Loucy (cell line): ENCODE measurements around the gene PNPLA6.

ENCODE experiments used
- EZH2phosphoT487 ChIP-seq: fragments of 200-600 bp; IDR thresholded peaks from 2 replicates; pipeline ENCODE4 v1.6.1; 2018; ENCODE audit warnings: antibody characterized with exemption, mild to moderate bottlenecking, moderate library complexity, borderline replicate concordance
- TF ChIP-seq, protein P1 (sequence below): fragments of 200-600 bp; sonication (generic); conservative IDR thresholded peaks from 2 replicates; pipeline ENCODE4 v1.5.1; 2014; ENCODE audit warnings: mild to moderate bottlenecking, antibody characterized with exemption, low read length

DNA sequence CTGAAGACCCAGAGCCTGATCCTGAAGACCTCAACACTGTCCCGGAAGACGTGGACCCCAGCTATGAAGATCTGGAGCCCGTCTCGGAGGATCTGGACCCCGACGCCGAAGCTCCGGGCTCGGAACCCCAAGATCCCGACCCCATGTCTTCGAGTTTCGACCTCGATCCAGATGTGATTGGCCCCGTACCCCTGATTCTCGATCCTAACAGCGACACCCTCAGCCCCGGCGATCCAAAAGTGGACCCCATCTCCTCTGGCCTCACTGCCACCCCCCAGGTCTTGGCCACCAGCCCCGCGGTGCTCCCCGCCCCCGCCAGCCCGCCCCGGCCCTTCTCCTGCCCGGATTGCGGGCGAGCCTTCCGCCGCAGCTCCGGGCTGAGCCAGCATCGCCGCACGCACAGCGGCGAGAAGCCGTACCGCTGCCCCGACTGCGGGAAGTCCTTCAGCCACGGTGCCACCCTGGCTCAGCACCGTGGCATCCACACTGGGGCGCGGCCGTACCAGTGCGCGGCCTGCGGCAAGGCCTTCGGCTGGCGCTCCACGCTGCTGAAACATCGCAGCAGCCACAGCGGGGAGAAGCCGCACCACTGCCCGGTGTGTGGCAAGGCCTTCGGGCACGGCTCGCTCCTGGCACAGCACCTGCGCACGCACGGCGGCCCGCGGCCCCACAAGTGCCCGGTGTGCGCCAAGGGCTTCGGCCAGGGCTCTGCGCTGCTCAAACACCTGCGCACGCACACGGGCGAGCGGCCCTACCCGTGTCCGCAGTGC lies 16.0 kb upstream of the PNPLA6 start:
- TF ChIP-seq, protein P1, sequence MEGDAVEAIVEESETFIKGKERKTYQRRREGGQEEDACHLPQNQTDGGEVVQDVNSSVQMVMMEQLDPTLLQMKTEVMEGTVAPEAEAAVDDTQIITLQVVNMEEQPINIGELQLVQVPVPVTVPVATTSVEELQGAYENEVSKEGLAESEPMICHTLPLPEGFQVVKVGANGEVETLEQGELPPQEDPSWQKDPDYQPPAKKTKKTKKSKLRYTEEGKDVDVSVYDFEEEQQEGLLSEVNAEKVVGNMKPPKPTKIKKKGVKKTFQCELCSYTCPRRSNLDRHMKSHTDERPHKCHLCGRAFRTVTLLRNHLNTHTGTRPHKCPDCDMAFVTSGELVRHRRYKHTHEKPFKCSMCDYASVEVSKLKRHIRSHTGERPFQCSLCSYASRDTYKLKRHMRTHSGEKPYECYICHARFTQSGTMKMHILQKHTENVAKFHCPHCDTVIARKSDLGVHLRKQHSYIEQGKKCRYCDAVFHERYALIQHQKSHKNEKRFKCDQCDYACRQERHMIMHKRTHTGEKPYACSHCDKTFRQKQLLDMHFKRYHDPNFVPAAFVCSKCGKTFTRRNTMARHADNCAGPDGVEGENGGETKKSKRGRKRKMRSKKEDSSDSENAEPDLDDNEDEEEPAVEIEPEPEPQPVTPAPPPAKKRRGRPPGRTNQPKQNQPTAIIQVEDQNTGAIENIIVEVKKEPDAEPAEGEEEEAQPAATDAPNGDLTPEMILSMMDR: no peak
- no peak for TF ChIP-seq EZH2phosphoT487
